IPS DF 19.7 (cell line): ENCODE measurements around the gene PPP2R5C.

ENCODE experiments used
- DNase-seq: peaks from one replicate; pipeline ENCODE4 v3.0.0-alpha.2; 2013; ENCODE audit warnings: low read depth, low spot score

Gene PPP2R5C

GRCh38 chr14:101947577-101947903 is 186.0 kb downstream of the PPP2R5C start:
- DNase-seq: no peak

GRCh38 chr14:101947904-101948665 is 186.6 kb downstream of the PPP2R5C start:
- DNase-seq: peak; percentile 99

GRCh38 chr14:101948666-101949216 is 187.2 kb downstream of the PPP2R5C start:
- no peak for DNase-seq

GRCh38 chr14:101950100-101950499 is 188.6 kb downstream of the PPP2R5C start:
- no peak for DNase-seq

- DNase-seq: no peak
These were observed 189.2 kb downstream of the PPP2R5C start for GRCh38 chr14:101950516-101951215.

GRCh38 chr14:101953151-101953550 is 191.6 kb downstream of the PPP2R5C start:
- no peak for DNase-seq

- no peak for DNase-seq
These were observed 193.0 kb downstream of the PPP2R5C start for GRCh38 chr14:101954501-101954900.

- no peak for DNase-seq
These were observed 194.2 kb downstream of the PPP2R5C start for GRCh38 chr14:101955695-101956161.

- no peak for DNase-seq
These were observed 194.8 kb downstream of the PPP2R5C start for GRCh38 chr14:101956179-101956885.

GRCh38 chr14:101957406-101958234 is 196.1 kb downstream of the PPP2R5C start:
- no peak for DNase-seq

- no peak for DNase-seq
These were observed 197.1 kb downstream of the PPP2R5C start for GRCh38 chr14:101958418-101959180.

- DNase-seq: no peak
These were observed 197.8 kb downstream of the PPP2R5C start for GRCh38 chr14:101959277-101959676.

- no peak for DNase-seq
These were observed 198.7 kb downstream of the PPP2R5C start for GRCh38 chr14:101960225-101960624.

- peak; percentile 79 for DNase-seq
These were observed 199.7 kb downstream of the PPP2R5C start for GRCh38 chr14:101961011-101961721.

GRCh38 chr14:101961746-101962502 is 200.4 kb downstream of the PPP2R5C start:
- no peak for DNase-seq

- DNase-seq: no peak
These were observed 201.0 kb downstream of the PPP2R5C start for GRCh38 chr14:101962503-101962874.

- DNase-seq: no peak
These were observed 201.5 kb downstream of the PPP2R5C start for GRCh38 chr14:101963052-101963451.

- DNase-seq: no peak
These were observed 202.3 kb downstream of the PPP2R5C start for GRCh38 chr14:101963656-101964296.
